Hindlimb muscle (tissue), 1 donor: Measurements from ENCODE around the gene ETNK2. TPM values are rescaled to one million over a fixed set of nuclear protein-coding genes. Genes with fewer than 3 reads are reported as not detected.

ENCODE experiments used
- polyA plus RNA-seq: library from polyadenylated mRNA; unstranded; fragments of 120-200 nt; gene quantifications from one replicate; pipeline ENCODE4 v1.2.1, GENCODE V29; 2013; ENCODE audit not compliant: insufficient read length

ETNK2 gene
- polyA plus RNA-seq, 1 donor: 3.0 TPM

Other genes starting within 250 kb of the ETNK2 start
- gene SOX13, start 78.9 kb downstream of the ETNK2 start, polyA plus RNA-seq: 30.2 TPM
- not detected for gene REN, start 14.3 kb upstream of the ETNK2 start, polyA plus RNA-seq
- 0.28 TPM for gene KISS1, start 44.4 kb upstream of the ETNK2 start, polyA plus RNA-seq
- gene GOLT1A, start 61.9 kb upstream of the ETNK2 start, polyA plus RNA-seq: not detected
- 12.7 TPM for gene PLEKHA6, start 207.9 kb upstream of the ETNK2 start, polyA plus RNA-seq